PC-9 (cell line): ENCODE measurements around the gene ATP1A2. TPM values are rescaled to one million over a fixed set of nuclear protein-coding genes. Genes with fewer than 3 reads are reported as not detected.

Experiments
- BruUV-seq: library from RNA; stranded (reverse); fragments of 400-500 nt; replicated peaks from 2 replicates; lab custom pipeline; 2021; lab: Mats Ljungman, UMichigan
- CTCF ChIA-PET: fragments of 300-600 bp; sonication (Branson Sonifier 250); formaldehyde crosslinking; loops from one replicate; lab custom pipeline; 2022; ENCODE audit warnings: antibody characterized with exemption; lab: Charles Lee
- POLR2A ChIA-PET: fragments of 300-600 bp; sonication (Branson Sonifier 250); formaldehyde crosslinking; loops from one replicate; lab custom pipeline; 2022; ENCODE audit warnings: antibody characterized with exemption; ENCODE audit not compliant: unreplicated experiment; lab: Charles Lee
- DNase-seq, 2 experiments: peaks; one replicate each; pipeline versions ENCODE4 v3.0.0 to v3.0.0-alpha.2; 2015 to 2022; ENCODE audit warnings: mixed read lengths in 1 of 2
- H2AFZ ChIP-seq: fragments of 200-600 bp; sonication (generic); 2 replicates; pipeline ENCODE4 v1.8.1; 2017; ENCODE audit warnings: antibody characterized with exemption
- H3F3A ChIP-seq: fragments of 200-600 bp; sonication (generic); 2 replicates; pipeline ENCODE4 v1.8.1; 2017; ENCODE audit warnings: antibody characterized with exemption, mild to moderate bottlenecking, low read depth; ENCODE audit not compliant: insufficient read depth
- H3K27ac ChIP-seq: fragments of 200-600 bp; sonication (generic); 2 replicates; pipeline ENCODE4 v1.6.1; 2016; ENCODE audit warnings: mixed run types
- H3K27me3 ChIP-seq: fragments of 200-600 bp; sonication (generic); 2 replicates; pipeline ENCODE4 v1.6.1; 2016; ENCODE audit warnings: low read depth, mixed run types; ENCODE audit not compliant: insufficient read depth
- H3K36me3 ChIP-seq: fragments of 200-600 bp; sonication (generic); 2 replicates; pipeline ENCODE4 v1.6.1; 2016; ENCODE audit warnings: low read depth, mixed run types
- H3K4me1 ChIP-seq: fragments of 200-600 bp; sonication (generic); replicated peaks from 2 replicates; pipeline ENCODE4 v1.6.1; 2016; ENCODE audit warnings: mixed run types; ENCODE audit not compliant: insufficient read depth
- H3K4me2 ChIP-seq: fragments of 200-600 bp; sonication (generic); 2 replicates; pipeline ENCODE4 v1.6.1; 2017; ENCODE audit warnings: mixed run types
- H3K4me3 ChIP-seq: fragments of 200-600 bp; sonication (generic); 2 replicates; pipeline ENCODE4 v1.6.1; 2016; ENCODE audit warnings: mixed run types
- H3K79me2 ChIP-seq: fragments of 200-600 bp; sonication (generic); 2 replicates; pipeline ENCODE4 v1.6.1; 2017; ENCODE audit warnings: low read depth, mixed run types
- H3K9me2 ChIP-seq: fragments of 200-600 bp; sonication (generic); 2 replicates; pipeline ENCODE4 v1.8.1; 2017; ENCODE audit warnings: mild to moderate bottlenecking; ENCODE audit not compliant: insufficient read depth
- H3K9me3 ChIP-seq: fragments of 200-600 bp; sonication (generic); 2 replicates; pipeline ENCODE4 v1.8.1; 2016; ENCODE audit warnings: low read depth; ENCODE audit not compliant: insufficient read depth
- H4K20me1 ChIP-seq: fragments of 200-600 bp; sonication (generic); 2 replicates; pipeline ENCODE4 v1.8.1; 2017; ENCODE audit not compliant: insufficient read depth
- CTCF ChIP-seq: fragments of 200-600 bp; sonication (generic); conservative IDR thresholded peaks from 2 replicates; pipeline ENCODE4 v1.6.1; 2017; ENCODE audit warnings: mixed run types, antibody characterized with exemption, mild to moderate bottlenecking, moderate library complexity
- EZH2 ChIP-seq: fragments of 200-600 bp; sonication (generic); IDR thresholded peaks from 2 replicates; pipeline ENCODE4 v1.8.0; 2017; ENCODE audit warnings: antibody characterized with exemption, low read depth
- intact Hi-C: fragments of 100-400 bp; cut with micrococcal nuclease; formaldehyde crosslinking; loops from one replicate; pipeline ENCODE4 v1.10.0; 2022; ENCODE audit not compliant: unreplicated experiment
- total RNA-seq: library from RNA; stranded (reverse); gene quantifications from 2 replicates; pipeline ENCODE4 v1.2.3, GENCODE V29; 2021

The ATP1A2 gene
- total RNA-seq, 1 experiment from 2014 or later, result 1.1 TPM

GRCh38 chr1:160117709-160118183, 2.2 kb downstream of the ATP1A2 start:
- no peaks in the 10 kb centered on the region for H3K9me2 ChIP-seq
- no peaks in the 10 kb centered on the region for H3K36me3 ChIP-seq
- H3K4me2 ChIP-seq, result no peak overlapping the region
- POLR2A ChIA-PET, result no interaction called here
- DNase-seq, result no peak
- no peaks in the 10 kb centered on the region for H3F3A ChIP-seq
- no peak overlapping the region for H3K27ac ChIP-seq
- H4K20me1 ChIP-seq, result no peaks in the 10 kb centered on the region
- H3K9me3 ChIP-seq, result no peaks in the 10 kb centered on the region
- H2AFZ ChIP-seq, result no peak overlapping the region
- no peaks in the 10 kb centered on the region for H3K27me3 ChIP-seq
- no peak overlapping the region for H3K4me3 ChIP-seq
- no TSS peak for BruUV-seq
- TF ChIP-seq CTCF (no peak), EZH2 (no peak)
- intact Hi-C loops, result no loop called here
- CTCF ChIA-PET, result interaction anchor here (0.6 to 1.1 kb wide), 4 partner anchors 71 to 225 kb away, joined by 3 read pairs; no protein-coding TSS in a partner anchor
- H3K79me2 ChIP-seq, result no peaks in the 10 kb centered on the region
- no peaks in the 10 kb centered on the region for H3K4me1 ChIP-seq

- Histone ChIP-seq H3K27ac (no peak overlapping the region), H3F3A (peaks cover under 1% of the 10 kb centered on the region; the same call in 1 of the 2 replicates), H4K20me1 (no peaks in the 10 kb centered on the region), H3K4me3 (no peak overlapping the region), H3K27me3 (no peaks in the 10 kb centered on the region), H3K9me2 (no peaks in the 10 kb centered on the region), H3K79me2 (no peaks in the 10 kb centered on the region), H2AFZ (no peak overlapping the region), H3K9me3 (no peaks in the 10 kb centered on the region), H3K36me3 (no peaks in the 10 kb centered on the region), H3K4me2 (no peak overlapping the region), H3K4me1 (peaks cover 6% of the 10 kb centered on the region)
- DNase-seq, result no peak
- intact Hi-C loops, result no loop called here
- ChIA-PET POLR2A (no interaction called here), CTCF (no interaction called here)
- no TSS peak for BruUV-seq
- TF ChIP-seq EZH2 (no peak), CTCF (no peak)
These were observed 3.4 kb downstream of the ATP1A2 start for GRCh38 chr1:160118928-160119327.

GRCh38 chr1:160120797-160121196, 5.2 kb downstream of the ATP1A2 start:
- TF ChIP-seq EZH2, result no peak
- no peak for TF ChIP-seq CTCF
- DNase-seq, result no peak
- Histone ChIP-seq H3K4me1 (peaks cover 23% of the 10 kb centered on the region), H3K27me3 (no peaks in the 10 kb centered on the region), H3K9me3 (no peaks in the 10 kb centered on the region), H3K27ac (no peak overlapping the region), H3K79me2 (no peaks in the 10 kb centered on the region), H3K4me2 (no peak overlapping the region), H4K20me1 (no peaks in the 10 kb centered on the region), H2AFZ (no peak overlapping the region), H3K4me3 (no peak overlapping the region), H3F3A (peaks cover 17% of the 10 kb centered on the region; the same call in 1 of the 2 replicates), H3K9me2 (no peaks in the 10 kb centered on the region), H3K36me3 (no peaks in the 10 kb centered on the region)
- ChIA-PET POLR2A (no interaction called here), CTCF (interaction anchor here (0.7 kb wide), 1 partner anchor 72 kb away, joined by 3 read pairs; no protein-coding TSS in a partner anchor)
- intact Hi-C loops, result no loop called here
- no TSS peak for BruUV-seq
